Skeletal muscle tissue (tissue), 4 donors: ENCODE results near the gene DRICH1. TPM values are rescaled to one million over a fixed set of nuclear protein-coding genes. Genes with fewer than 3 reads are reported as not detected.
"Not testable (repeated sequence)": the region's sequence is repeated elsewhere in the genome, so short reads cannot be mapped to it uniquely, and the experiment has no call there.

Source experiments
- H3K27ac ChIP-seq: one replicate; pipeline ENCODE4 v1.7.0; 2013; ENCODE audit warnings: mild to moderate bottlenecking, low read depth, low read length, inconsistent platforms
- H3K27me3 ChIP-seq, 3 donors: one replicate each; pipeline ENCODE4 v1.7.0; 2013; ENCODE audit warnings: low read length in 3 of 3; ENCODE audit not compliant: control insufficient read depth in 3 of 3, insufficient read depth in 3 of 3
- H3K36me3 ChIP-seq, 3 donors: one replicate each; pipeline ENCODE4 v1.7.0; 2013; ENCODE audit warnings: low read length in 3 of 3; ENCODE audit not compliant: control insufficient read depth in 3 of 3, insufficient read depth in 3 of 3
- H3K4me1 ChIP-seq, 3 donors: one replicate each; pipeline ENCODE4 v1.7.0; 2013; ENCODE audit warnings: low read length in 3 of 3, mild to moderate bottlenecking in 3 of 3; ENCODE audit not compliant: control insufficient read depth in 3 of 3, insufficient read depth in 3 of 3
- H3K4me3 ChIP-seq, 3 donors: one replicate each; pipeline ENCODE4 v1.7.0; 2013; ENCODE audit warnings: low read length in 3 of 3
- H3K9ac ChIP-seq, 3 donors: one replicate each; pipeline ENCODE4 v1.7.0; 2013; ENCODE audit warnings: low read length in 3 of 3, mild to moderate bottlenecking in 3 of 3, moderate library complexity in 2 of 3, low read depth in 1 of 3
- H3K9me3 ChIP-seq, 3 donors: one replicate each; pipeline ENCODE4 v1.7.0; 2013; ENCODE audit warnings: low read length in 3 of 3; ENCODE audit not compliant: control insufficient read depth in 3 of 3
- total RNA-seq: library from RNA; depleted of rRNA; stranded (reverse); fragments of >200 nt; gene quantifications from one replicate; pipeline ENCODE4 v1.2.3, GENCODE V29; 2014
- donor health status: Osteomylitis.

DRICH1 gene
- total RNA-seq, 1 donor from 2014 or later: 0.52 TPM

GRCh38 chr22:23579870-23580575 is 52.1 kb downstream of the DRICH1 start, which contains the start of gene IGLL1:
Gene IGLL1 (minus strand): TSS chr22:23580290. CDS start chr22:23580190, 100 bp downstream.
- H3K9me3 ChIP-seq: no peaks in the 10 kb centered on the region
- H3K9ac ChIP-seq: no peak within 1 kb of the TSS

GRCh38 chr22:23579280-23579679 is 52.8 kb downstream of the DRICH1 start:
- Histone ChIP-seq H3K4me1 (no peaks in the 10 kb centered on the region), H3K4me3 (no peak overlapping the region), H3K9ac (no peak overlapping the region), H3K27ac (no peak overlapping the region), H3K9me3 (no peaks in the 10 kb centered on the region), H3K36me3 (no peaks in the 10 kb centered on the region), H3K27me3 (peaks cover 4 to 16% (median 10%) of the 10 kb centered on the region in 3 donors)

More at GRCh38 chr22:23579870-23580575, 52.1 kb downstream of the DRICH1 start, which contains the start of gene IGLL1:
- peaks cover 4 to 11% (median 10%) of the 10 kb centered on the region in 3 donors for H3K27me3 ChIP-seq
- H3K36me3 ChIP-seq: no peaks in the 10 kb centered on the region
- no peaks in the 10 kb centered on the region for H3K4me1 ChIP-seq
- H3K27ac ChIP-seq: no peak within 1 kb of the TSS
- no peak within 1 kb of the TSS for H3K4me3 ChIP-seq

- Histone ChIP-seq H3K4me1 (no peaks in the 10 kb centered on the region), H3K36me3 (no peaks in the 10 kb centered on the region), H3K9ac (no peak overlapping the region), H3K27me3 (peaks cover 4 to 18% (median 10%) of the 10 kb centered on the region in 3 donors), H3K27ac (no peak overlapping the region), H3K4me3 (no peak overlapping the region), H3K9me3 (no peaks in the 10 kb centered on the region)
These were observed 53.8 kb downstream of the DRICH1 start for GRCh38 chr22:23578306-23578705.

GRCh38 chr22:23576681-23577080 is 55.4 kb downstream of the DRICH1 start:
- Histone ChIP-seq H3K4me3 (no peak overlapping the region), H3K9me3 (no peaks in the 10 kb centered on the region), H3K27ac (no peak overlapping the region), H3K27me3 (peaks cover 4 to 18% (median 10%) of the 10 kb centered on the region in 3 donors), H3K36me3 (no peaks in the 10 kb centered on the region), H3K9ac (no peak overlapping the region), H3K4me1 (no peaks in the 10 kb centered on the region)

- no peaks in the 10 kb centered on the region for H3K4me1 ChIP-seq
- no peak overlapping the region for H3K9ac ChIP-seq
- H3K4me3 ChIP-seq: no peak overlapping the region
- H3K27me3 ChIP-seq: peaks cover 4 to 20% (median 10%) of the 10 kb centered on the region in 3 donors
- H3K27ac ChIP-seq: no peak overlapping the region
- no peaks in the 10 kb centered on the region for H3K36me3 ChIP-seq
- no peaks in the 10 kb centered on the region for H3K9me3 ChIP-seq
These were observed 56.5 kb downstream of the DRICH1 start for GRCh38 chr22:23575601-23576000.

GRCh38 chr22:23574877-23575276 is 57.2 kb downstream of the DRICH1 start:
- H3K27me3 ChIP-seq: peaks cover 4 to 16% (median 10%) of the 10 kb centered on the region in 3 donors
- H3K4me3 ChIP-seq: no peak overlapping the region
- no peaks in the 10 kb centered on the region for H3K4me1 ChIP-seq
- H3K9me3 ChIP-seq: no peaks in the 10 kb centered on the region
- H3K36me3 ChIP-seq: no peaks in the 10 kb centered on the region
- H3K27ac ChIP-seq: no peak overlapping the region
- H3K9ac ChIP-seq: no peak overlapping the region

GRCh38 chr22:23574371-23574811 is 57.7 kb downstream of the DRICH1 start:
- H3K27ac ChIP-seq: no peak overlapping the region
- H3K9me3 ChIP-seq: no peaks in the 10 kb centered on the region
- H3K36me3 ChIP-seq: no peaks in the 10 kb centered on the region
- peaks cover 4 to 15% (median 11%) of the 10 kb centered on the region in 3 donors for H3K27me3 ChIP-seq
- H3K9ac ChIP-seq: no peak overlapping the region
- H3K4me1 ChIP-seq: no peaks in the 10 kb centered on the region
- H3K4me3 ChIP-seq: no peak overlapping the region

GRCh38 chr22:23573701-23574235 is 58.4 kb downstream of the DRICH1 start:
- H3K9ac ChIP-seq, H3K9me3 ChIP-seq, H3K4me1 ChIP-seq, H3K27ac ChIP-seq, H3K36me3 ChIP-seq, H3K4me3 ChIP-seq: not testable (repeated sequence)
- peaks cover 4 to 15% (median 13%) of the 10 kb centered on the region in 3 donors for H3K27me3 ChIP-seq

GRCh38 chr22:23573106-23573505 is 59.0 kb downstream of the DRICH1 start:
- H3K4me3 ChIP-seq: not testable (repeated sequence)

GRCh38 chr22:23571486-23571885 is 60.6 kb downstream of the DRICH1 start:
- no peak overlapping the region for H3K4me3 ChIP-seq
- no peaks in the 10 kb centered on the region for H3K36me3 ChIP-seq
- no peak overlapping the region for H3K9ac ChIP-seq
- H3K27me3 ChIP-seq: peaks cover 9 to 20% (median 20%) of the 10 kb centered on the region in 3 donors
- H3K4me1 ChIP-seq: no peaks in the 10 kb centered on the region
- H3K9me3 ChIP-seq: no peaks in the 10 kb centered on the region
- no peak overlapping the region for H3K27ac ChIP-seq

More at GRCh38 chr22:23573106-23573505, 59.0 kb downstream of the DRICH1 start:
- H3K27me3 ChIP-seq: peaks cover 4 to 12% (median 11%) of the 10 kb centered on the region in 3 donors
- not testable (repeated sequence) for H3K4me1 ChIP-seq, H3K9me3 ChIP-seq, H3K36me3 ChIP-seq, H3K27ac ChIP-seq, H3K9ac ChIP-seq
